AG09309 (cell line): Measurements from ENCODE around the gene ZDHHC4.

ENCODE experiments used
- DNase-seq: peaks from one replicate; pipeline ENCODE4 v3.0.0-alpha.2; 2010; ENCODE audit warnings: low read depth
- H3K4me3 ChIP-seq: 2 replicates; pipeline ENCODE4 v1.5.1; 2011; ENCODE audit warnings: mild to moderate bottlenecking, low read depth, low read length, moderate library complexity; ENCODE audit not compliant: control insufficient read depth
- TF ChIP-seq, protein P1 (sequence below): IDR thresholded peaks from 2 replicates; pipeline ENCODE4 v1.5.1; 2011; ENCODE audit warnings: mild to moderate bottlenecking, low read depth, low read length, inconsistent platforms; ENCODE audit not compliant: insufficient read depth, control insufficient read depth; ENCODE audit errors: missing control alignments

Gene ZDHHC4

GRCh38 chr7:6577369-6578113 lies at the start of gene ZDHHC4:
TSS of gene ZDHHC4 (plus strand) at chr7:6577454. CDS start at chr7:6580562, 3,108 bp downstream.
- no peak for DNase-seq
- peak within 1 kb of the TSS; percentile 83 for H3K4me3 ChIP-seq
- TF ChIP-seq, protein P1, sequence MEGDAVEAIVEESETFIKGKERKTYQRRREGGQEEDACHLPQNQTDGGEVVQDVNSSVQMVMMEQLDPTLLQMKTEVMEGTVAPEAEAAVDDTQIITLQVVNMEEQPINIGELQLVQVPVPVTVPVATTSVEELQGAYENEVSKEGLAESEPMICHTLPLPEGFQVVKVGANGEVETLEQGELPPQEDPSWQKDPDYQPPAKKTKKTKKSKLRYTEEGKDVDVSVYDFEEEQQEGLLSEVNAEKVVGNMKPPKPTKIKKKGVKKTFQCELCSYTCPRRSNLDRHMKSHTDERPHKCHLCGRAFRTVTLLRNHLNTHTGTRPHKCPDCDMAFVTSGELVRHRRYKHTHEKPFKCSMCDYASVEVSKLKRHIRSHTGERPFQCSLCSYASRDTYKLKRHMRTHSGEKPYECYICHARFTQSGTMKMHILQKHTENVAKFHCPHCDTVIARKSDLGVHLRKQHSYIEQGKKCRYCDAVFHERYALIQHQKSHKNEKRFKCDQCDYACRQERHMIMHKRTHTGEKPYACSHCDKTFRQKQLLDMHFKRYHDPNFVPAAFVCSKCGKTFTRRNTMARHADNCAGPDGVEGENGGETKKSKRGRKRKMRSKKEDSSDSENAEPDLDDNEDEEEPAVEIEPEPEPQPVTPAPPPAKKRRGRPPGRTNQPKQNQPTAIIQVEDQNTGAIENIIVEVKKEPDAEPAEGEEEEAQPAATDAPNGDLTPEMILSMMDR: no peak

DNA sequence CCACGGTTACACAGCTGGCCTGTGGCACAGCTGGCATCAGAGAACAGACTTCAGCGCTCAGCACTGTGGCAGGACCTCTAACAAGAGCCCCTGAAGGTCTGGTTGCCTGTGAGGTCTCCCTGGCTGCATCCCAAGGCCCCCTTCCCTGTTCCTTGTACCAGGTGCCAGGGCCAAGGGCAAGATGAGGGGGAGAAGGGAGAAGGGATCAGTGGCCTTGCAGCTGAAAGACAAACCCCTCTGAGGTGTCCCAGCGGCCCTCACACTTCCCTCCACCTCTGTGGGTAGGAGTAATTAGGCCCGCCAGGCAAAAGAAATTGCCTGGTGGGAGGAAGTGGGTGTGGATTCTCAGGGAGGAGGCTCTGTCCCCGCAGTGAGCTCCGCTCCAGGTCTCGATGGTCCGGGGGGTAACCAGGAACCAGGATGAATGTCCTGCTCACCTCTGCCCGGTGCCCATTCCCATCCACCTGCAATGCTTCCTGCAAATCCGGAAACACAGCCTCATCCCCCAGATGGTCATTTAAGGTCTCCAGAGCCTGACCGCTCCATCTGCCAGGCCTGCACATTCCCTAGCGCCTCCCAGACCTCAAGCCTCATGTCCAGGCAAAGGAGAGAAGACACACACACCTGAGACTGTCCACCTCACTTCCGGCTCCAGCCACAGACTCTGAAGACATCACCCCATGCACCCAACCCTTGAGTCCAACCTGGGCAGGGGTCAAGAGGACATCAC lies 48.7 kb upstream of the ZDHHC4 start:
- H3K4me3 ChIP-seq: no peak overlapping the region
- no peak for DNase-seq
- TF ChIP-seq, protein P1: no peak

GRCh38 chr7:6529643-6530042 lies 47.6 kb upstream of the ZDHHC4 start:
- no peak for DNase-seq
- TF ChIP-seq, protein P1: no peak

DNA sequence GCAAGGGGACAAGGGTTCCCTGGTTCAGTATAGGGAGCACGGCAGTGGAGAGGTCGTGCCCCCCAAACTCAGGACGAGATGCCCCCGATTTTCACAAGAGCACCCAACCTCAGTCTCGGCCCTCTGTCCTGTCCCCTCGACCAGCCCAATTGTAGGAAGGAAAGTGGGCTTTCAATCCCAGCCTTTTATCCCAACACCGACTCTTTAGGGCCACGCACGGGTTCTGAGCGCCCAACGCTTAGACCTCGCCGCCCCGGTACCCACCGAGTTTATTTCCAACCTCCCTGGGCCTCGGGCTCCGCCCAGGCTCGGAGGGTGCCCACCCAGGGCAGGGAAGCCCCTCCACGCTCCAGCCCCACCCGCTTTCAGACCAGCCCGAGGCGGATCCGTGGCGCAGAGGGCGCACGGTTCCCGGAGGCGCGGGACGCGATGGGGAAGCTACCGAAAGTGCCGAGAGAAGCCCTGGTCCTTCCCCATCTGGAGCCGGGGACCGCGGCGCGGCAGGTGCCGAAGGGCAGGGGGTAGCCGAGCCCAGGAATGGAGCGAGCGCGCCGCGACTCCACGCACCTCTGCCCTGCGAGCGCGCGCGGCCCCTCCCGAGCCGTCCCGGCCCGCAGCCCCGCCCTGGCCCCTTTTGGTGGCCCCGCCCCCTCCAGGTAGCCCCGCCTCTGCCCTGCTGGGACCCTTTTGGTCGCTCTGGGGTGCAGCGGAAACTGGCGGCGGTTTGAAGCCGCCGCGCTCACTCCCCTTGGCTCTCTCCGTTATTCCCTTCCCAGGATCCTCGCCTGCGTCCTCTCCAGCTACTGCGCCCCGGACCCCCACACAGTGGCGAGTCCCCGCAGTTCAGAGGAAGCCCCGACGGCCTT lies 46.4 kb upstream of the ZDHHC4 start:
- TF ChIP-seq, protein P1: no peak
- H3K4me3 ChIP-seq: peak overlapping the region; percentile 22
- DNase-seq: no peak

More at GRCh38 chr7:6529643-6530042, 47.6 kb upstream of the ZDHHC4 start:
- no peak overlapping the region for H3K4me3 ChIP-seq

- no peak overlapping the region for H3K4me3 ChIP-seq
- TF ChIP-seq, protein P1: no peak
- no peak for DNase-seq
Measured at GRCh38 chr7:6531492-6532279, 45.6 kb upstream of the ZDHHC4 start.

- DNase-seq: no peak
- H3K4me3 ChIP-seq: no peak overlapping the region
Measured at GRCh38 chr7:6532516-6532915, 44.7 kb upstream of the ZDHHC4 start.

More at GRCh38 chr7:6532516-6532915, 44.7 kb upstream of the ZDHHC4 start:
- TF ChIP-seq, protein P1: no peak
